ENCODE results near the gene GPHN. TPM values are rescaled to one million over a fixed set of nuclear protein-coding genes. Genes with fewer than 3 reads are reported as not detected.

The GPHN gene
- total RNA-seq, 1 donor from 2014 or later: 24.9 TPM

DNA sequence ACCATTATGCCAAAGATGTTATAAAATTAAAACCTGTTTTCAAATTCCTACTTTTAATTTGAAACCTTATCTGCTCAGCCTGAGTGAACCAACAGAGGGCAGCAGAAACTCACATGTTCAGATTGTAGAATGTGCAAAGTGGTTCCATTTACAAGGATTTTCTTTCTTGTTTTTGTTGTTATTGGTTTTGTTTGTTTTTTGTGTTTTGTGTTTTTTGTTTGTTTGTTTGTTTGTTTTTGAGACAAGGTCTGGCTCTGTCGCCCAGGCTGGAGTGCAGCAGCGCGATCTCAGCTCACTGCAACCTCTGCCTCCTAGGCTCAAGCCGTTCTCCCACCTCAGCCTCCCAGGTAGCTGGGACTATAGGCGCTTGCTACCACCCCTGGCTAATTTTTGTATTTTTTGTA lies 658.5 kb downstream of the GPHN start:
- no peak for DNase-seq (ENCODE audit: low spot score, unreplicated experiment)
- H3K27me3 Mint-ChIP-seq: no peaks in the 10 kb centered on the region
- H3K4me1 Mint-ChIP-seq (ENCODE audit: low read depth): peaks cover 8% of the 10 kb centered on the region
- H3K4me3 Mint-ChIP-seq (ENCODE audit: low read depth): no peak overlapping the region
- H3K36me3 Mint-ChIP-seq (ENCODE audit: insufficient read depth): peaks cover 2% of the 10 kb centered on the region
- no peaks in the 10 kb centered on the region for H3K9me3 Mint-ChIP-seq (ENCODE audit: low read depth)
- H3K27ac Mint-ChIP-seq: no peak overlapping the region
- TF ChIP-seq CTCF (IDR thresholded peaks at IDR 0.05; ENCODE audit: unreplicated experiment): peak; percentile 84

DNA sequence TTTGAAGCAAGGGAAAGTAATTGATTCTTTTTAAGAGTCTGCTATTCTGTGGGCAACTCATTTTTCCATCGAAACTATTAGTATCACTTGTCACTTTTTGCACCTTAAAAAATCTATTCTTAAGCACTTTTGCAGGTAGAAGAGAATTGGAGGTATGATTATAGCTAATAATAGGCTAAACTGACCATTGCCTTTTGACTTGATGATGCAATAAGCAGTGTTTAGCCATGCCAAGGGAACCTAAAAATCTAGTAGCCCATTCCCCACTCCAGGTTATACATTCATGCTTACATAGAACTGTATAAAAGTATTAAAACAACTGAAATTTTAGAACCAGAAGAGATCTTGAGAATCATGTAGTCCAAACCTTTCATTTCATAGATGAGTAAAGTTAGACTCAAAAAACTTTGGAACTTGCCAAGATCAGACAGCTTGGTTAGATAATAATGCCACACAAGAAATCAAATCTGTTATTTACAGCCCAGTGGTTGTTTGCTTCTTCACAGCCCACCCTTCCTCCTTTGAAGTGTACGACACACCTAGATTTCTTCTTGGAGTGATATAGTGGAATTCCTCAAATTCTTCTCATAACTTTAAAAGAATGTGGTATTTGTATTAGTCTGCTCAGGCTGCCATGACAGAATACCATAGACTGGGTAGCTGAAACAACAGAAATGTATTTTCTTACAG lies 659.6 kb downstream of the GPHN start:
- DNase-seq (ENCODE audit: low spot score, unreplicated experiment): no peak
- Mint-ChIP-seq H3K9me3 (ENCODE audit: low read depth) (no peaks in the 10 kb centered on the region), H3K4me1 (ENCODE audit: low read depth) (peaks cover 8% of the 10 kb centered on the region), H3K36me3 (ENCODE audit: insufficient read depth) (peaks cover 2% of the 10 kb centered on the region), H3K27me3 (no peaks in the 10 kb centered on the region), H3K27ac (peak overlapping the region; percentile 31), H3K4me3 (ENCODE audit: low read depth) (no peak overlapping the region)
- no peak for TF ChIP-seq CTCF (IDR thresholded peaks at IDR 0.05; ENCODE audit: unreplicated experiment)

- no peak for DNase-seq (ENCODE audit: low spot score, unreplicated experiment)
- H3K36me3 Mint-ChIP-seq (ENCODE audit: insufficient read depth): peaks cover 2% of the 10 kb centered on the region
- H3K4me1 Mint-ChIP-seq (ENCODE audit: low read depth): peaks cover 8% of the 10 kb centered on the region
- peak overlapping the region; percentile 31 for H3K27ac Mint-ChIP-seq
- H3K4me3 Mint-ChIP-seq (ENCODE audit: low read depth): no peak overlapping the region
- no peaks in the 10 kb centered on the region for H3K27me3 Mint-ChIP-seq
- TF ChIP-seq CTCF (IDR thresholded peaks at IDR 0.05; ENCODE audit: unreplicated experiment): no peak
- no peaks in the 10 kb centered on the region for H3K9me3 Mint-ChIP-seq (ENCODE audit: low read depth)
Measured at GRCh38 chr14:67168110-67168441, 660.1 kb downstream of the GPHN start.

DNA sequence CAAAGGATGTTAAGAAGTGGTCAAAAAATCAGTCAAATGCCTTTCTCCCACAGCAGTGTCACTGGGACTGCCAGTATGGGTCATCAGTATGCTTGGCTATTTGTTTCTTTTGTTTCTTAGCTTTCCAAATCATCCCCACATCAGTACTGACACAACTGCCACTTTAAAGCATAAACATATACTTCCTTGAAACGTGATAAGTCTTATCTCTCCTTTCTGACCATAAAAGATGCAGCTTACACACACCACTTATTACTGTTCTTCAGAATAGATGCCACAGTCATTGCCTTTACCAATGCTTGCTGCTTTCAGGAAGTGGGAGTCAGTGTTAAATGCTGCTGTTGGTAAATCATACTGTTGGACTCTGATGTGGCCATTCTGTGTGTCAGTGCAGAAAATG lies 662.7 kb downstream of the GPHN start:
- peaks cover 8% of the 10 kb centered on the region for H3K4me1 Mint-ChIP-seq (ENCODE audit: low read depth)
- peaks cover 2% of the 10 kb centered on the region for H3K9me3 Mint-ChIP-seq (ENCODE audit: low read depth)
- no peak overlapping the region for H3K4me3 Mint-ChIP-seq (ENCODE audit: low read depth)
- no peak overlapping the region for H3K27ac Mint-ChIP-seq
- H3K36me3 Mint-ChIP-seq (ENCODE audit: insufficient read depth): peaks cover 3% of the 10 kb centered on the region
- TF ChIP-seq CTCF (IDR thresholded peaks at IDR 0.05; ENCODE audit: unreplicated experiment): no peak
- DNase-seq (ENCODE audit: low spot score, unreplicated experiment): no peak
- H3K27me3 Mint-ChIP-seq: no peaks in the 10 kb centered on the region

- H3K27ac Mint-ChIP-seq: no peak overlapping the region
- no peak for TF ChIP-seq CTCF (IDR thresholded peaks at IDR 0.05; ENCODE audit: unreplicated experiment)
- DNase-seq (ENCODE audit: low spot score, unreplicated experiment): no peak
- H3K36me3 Mint-ChIP-seq (ENCODE audit: insufficient read depth): peaks cover 4% of the 10 kb centered on the region
- H3K4me1 Mint-ChIP-seq (ENCODE audit: low read depth): peaks cover 8% of the 10 kb centered on the region
- peaks cover 9% of the 10 kb centered on the region for H3K9me3 Mint-ChIP-seq (ENCODE audit: low read depth)
- H3K4me3 Mint-ChIP-seq (ENCODE audit: low read depth): no peak overlapping the region
- no peaks in the 10 kb centered on the region for H3K27me3 Mint-ChIP-seq
Measured at GRCh38 chr14:67172056-67172455, 664.1 kb downstream of the GPHN start.

Measured in progenitor cell of endocrine pancreas (in vitro differentiated cells).